GM12874 (cell line): ENCODE results near the gene BSG.

Experiments used
- CTCF ChIP-seq: IDR thresholded peaks from 2 replicates; pipeline ENCODE4 v1.5.1; 2011; ENCODE audit warnings: low read depth, mild to moderate bottlenecking, control low read depth, low read length, moderate library complexity; ENCODE audit not compliant: insufficient read depth

The BSG gene

GRCh38 chr19:570251-570686 lies 2.1 kb upstream of the BSG start:
- TF ChIP-seq CTCF, result no peak

GRCh38 chr19:570937-571565 lies 1.3 kb upstream of the BSG start:
- no peak for TF ChIP-seq CTCF

- no peak for TF ChIP-seq CTCF
These were observed 826 bp upstream of the BSG start for GRCh38 chr19:571566-571974.

- no peak for TF ChIP-seq CTCF
These were observed 535 bp downstream of the BSG start for GRCh38 chr19:572743-573518.

GRCh38 chr19:573519-573825 lies 1.1 kb downstream of the BSG start:
- TF ChIP-seq CTCF, result no peak

GRCh38 chr19:574658-575526 lies 2.5 kb downstream of the BSG start:
- TF ChIP-seq CTCF, result no peak
